Stimulated activated CD4-positive, alpha-beta T cell treated with anti-CD3 and anti-CD28 coated beads, TNF-alpha, amount 100 ng/mL, for 24 hours (primary cell): ENCODE data around the gene RUVBL2.

Experiments
- DNase-seq, 3 experiments: peaks; one replicate each; pipeline ENCODE4 v3.0.0-alpha.2; 2020; ENCODE audit warnings: low read depth in 3 of 3

RUVBL2 gene

GRCh38 chr19:48993175-48994034, at the start of gene RUVBL2, which contains the start of gene GYS1:
Gene RUVBL2 (plus strand): TSS chr19:48993887. CDS start chr19:48993912, 25 bp downstream.
Gene GYS1 (minus strand): TSS chr19:48993309. CDS start chr19:48993112, 197 bp downstream.
- DNase-seq = peak; percentile 97 to 100 (median 99)

- no peak for DNase-seq
Measured at GRCh38 chr19:48945415-48945814, 48.3 kb upstream of the RUVBL2 start.

- DNase-seq = no peak
Measured at GRCh38 chr19:48945817-48946216, 47.9 kb upstream of the RUVBL2 start.

GRCh38 chr19:48946463-48947257, 47.0 kb upstream of the RUVBL2 start:
- DNase-seq = no peak

GRCh38 chr19:48947258-48947542, 46.5 kb upstream of the RUVBL2 start:
- DNase-seq = no peak

GRCh38 chr19:48950159-48950558, 43.5 kb upstream of the RUVBL2 start:
- DNase-seq = no peak

GRCh38 chr19:48950830-48951519, 42.7 kb upstream of the RUVBL2 start:
- DNase-seq = no peak

- DNase-seq = no peak
Measured at GRCh38 chr19:48953141-48953540, 40.5 kb upstream of the RUVBL2 start.

- no peak for DNase-seq
Measured at GRCh38 chr19:48953990-48954594, 39.6 kb upstream of the RUVBL2 start.

- peak; percentile 89 to 98 (median 90) for DNase-seq
Measured at GRCh38 chr19:48954595-48955307, 38.9 kb upstream of the RUVBL2 start, which contains the start of gene BAX. Gene BAX (plus strand): TSS chr19:48954875. CDS start chr19:48954929, 54 bp downstream.

- no peak for DNase-seq
Measured at GRCh38 chr19:48955308-48955958, 38.3 kb upstream of the RUVBL2 start.

GRCh38 chr19:48958006-48958405, 35.7 kb upstream of the RUVBL2 start:
- DNase-seq = no peak

- DNase-seq = no peak
Measured at GRCh38 chr19:48959341-48960239, 34.1 kb upstream of the RUVBL2 start.

- no peak for DNase-seq
Measured at GRCh38 chr19:48961051-48961649, 32.5 kb upstream of the RUVBL2 start.

- DNase-seq = no peak
Measured at GRCh38 chr19:48961673-48962028, 32.0 kb upstream of the RUVBL2 start.

- DNase-seq = no peak
Measured at GRCh38 chr19:48962029-48962848, 31.4 kb upstream of the RUVBL2 start.

GRCh38 chr19:48962849-48963165, 30.9 kb upstream of the RUVBL2 start:
- DNase-seq = no peak
